K562 (cell line): ENCODE measurements around the gene FAM83E. TPM values are rescaled to one million over a fixed set of nuclear protein-coding genes. Genes with fewer than 3 reads are reported as not detected.

ENCODE experiments used
- CHCHD3 ChIP-seq: fragments of 250-450 bp; sonication (Bioruptor Pico); IDR thresholded peaks from 2 replicates; pipeline ENCODE4 v2.1.2; 2022; ENCODE audit warnings: mild to moderate bottlenecking
- HIVEP1 ChIP-seq: fragments of 250-450 bp; sonication (Bioruptor Pico); IDR thresholded peaks from 2 replicates; pipeline ENCODE4 v1.4.0; 2020; ENCODE audit warnings: mild to moderate bottlenecking
- HNRNPL ChIP-seq: fragments of 200-400 bp; formaldehyde crosslinking; IDR thresholded peaks from 2 replicates; pipeline ENCODE4 v1.6.1; 2017; ENCODE audit warnings: low read depth, mild to moderate bottlenecking, low read length
- HNRNPUL1 ChIP-seq: fragments of 200-400 bp; formaldehyde crosslinking; IDR thresholded peaks from 2 replicates; pipeline ENCODE4 v1.6.1; 2017; ENCODE audit warnings: low read length
- LEF1 ChIP-seq: fragments of 450-650 bp; IDR thresholded peaks from 2 replicates; pipeline ENCODE4 v1.6.1; 2016; ENCODE audit warnings: mild to moderate bottlenecking
- MAFK ChIP-seq: IDR thresholded peaks from 2 replicates; pipeline ENCODE4 v1.6.1; 2011; ENCODE audit warnings: low read length, improper control_type of control experiment
- SMAD2 ChIP-seq: fragments of 150-350 bp; IDR thresholded peaks from 2 replicates; pipeline ENCODE4 v1.6.1; 2014; ENCODE audit warnings: low read depth, mild to moderate bottlenecking, low read length
- ZFP30 ChIP-seq: fragments of 250-450 bp; sonication (Bioruptor Pico); IDR thresholded peaks from 2 replicates; pipeline ENCODE4 v1.8.0; 2022; ENCODE audit warnings: moderate library complexity, mild to moderate bottlenecking, inconsistent platforms, borderline replicate concordance
- ZNF75A ChIP-seq: fragments of 450-650 bp; formaldehyde crosslinking; IDR thresholded peaks from 2 replicates; pipeline ENCODE4 v1.4.0; 2020; ENCODE audit warnings: mild to moderate bottlenecking
- polyA plus RNA-seq, 8 experiments: library from polyadenylated mRNA; depleted of rRNA in 4 of 8; stranded (reverse) in 5 of 8; unstranded in 3 of 8; fragments of >200 nt; fragmentation: Nextera tagmentation in 2 of 8; fragmentation: Illumina TruSeq in 1 of 8; extraction: Ambion mirVana in 2 of 8; extraction: Trizol in 1 of 8; gene quantifications; 2 replicates each; pipeline versions ENCODE4 v1.2.1 to v1.2.3, GENCODE V29; 2011 to 2014; ENCODE audit warnings: inconsistent platforms in 1 of 8, missing spikeins in 1 of 8
- total RNA-seq, 7 experiments: library from RNA; depleted of rRNA in 6 of 7; stranded (reverse); fragments of >200 nt in 6 of 7; fragmentation: Illumina TruSeq in 2 of 7; extraction: Trizol in 2 of 7; gene quantifications; 2 replicates each; pipeline versions ENCODE4 v1.2.1 to v1.2.3, GENCODE V29; 2011 to 2021; ENCODE audit warnings: low replicate concordance in 1 of 7
- TF ChIP-seq, protein P1 (sequence below): sonication (generic); formaldehyde crosslinking; IDR thresholded peaks from 2 replicates; pipeline ENCODE4 v1.8.0; 2022; ENCODE audit warnings: mild to moderate bottlenecking, missing genetic modification reagents
- TF ChIP-seq, protein P2 (sequence below), 3 experiments: IDR thresholded peaks in 2 of 3; conservative IDR thresholded peaks in 1 of 3; 2 replicates each; pipeline ENCODE4 v1.5.1; 2011 to 2012; ENCODE audit warnings: low read length in 3 of 3, mild to moderate bottlenecking in 3 of 3, control low read depth in 2 of 3, improper control_type of control experiment in 1 of 3, inconsistent platforms in 1 of 3, low read depth in 1 of 3, mixed read lengths in 1 of 3, moderate library complexity in 1 of 3; ENCODE audit not compliant: insufficient read depth in 2 of 3
- TF ChIP-seq, protein P3 (sequence below): IDR thresholded peaks from 2 replicates; pipeline ENCODE4 v1.6.1; 2012; ENCODE audit warnings: low read depth, low read length, improper control_type of control experiment, borderline replicate concordance
- TF ChIP-seq, protein P4 (sequence below), 2 experiments: fragments of 450-650 bp; conservative IDR thresholded peaks; 2 replicates each; pipeline ENCODE4 v1.6.1; 2017; ENCODE audit warnings: mild to moderate bottlenecking in 2 of 2, moderate library complexity in 2 of 2
- TF ChIP-seq, protein P5 (sequence below): fragments of 250-450 bp; sonication (Bioruptor Pico); IDR thresholded peaks from 2 replicates; pipeline ENCODE4 v1.9.0; 2021; ENCODE audit warnings: mild to moderate bottlenecking
- TF ChIP-seq, protein P6 (sequence below): fragments of 200-800 bp; sonication (Bioruptor generic); IDR thresholded peaks from 2 replicates; pipeline ENCODE4 v1.6.1; 2016; ENCODE audit warnings: missing genetic modification characterization, missing compliant biosample characterization

The FAM83E gene
- total and polyA plus RNA-seq, 9 of the 15 experiments (the other 6 are each of a cell fraction or from before 2014, with no cell fraction given): 0.15 to 0.87 (median 0.29) TPM; not detected in 4

DNA sequence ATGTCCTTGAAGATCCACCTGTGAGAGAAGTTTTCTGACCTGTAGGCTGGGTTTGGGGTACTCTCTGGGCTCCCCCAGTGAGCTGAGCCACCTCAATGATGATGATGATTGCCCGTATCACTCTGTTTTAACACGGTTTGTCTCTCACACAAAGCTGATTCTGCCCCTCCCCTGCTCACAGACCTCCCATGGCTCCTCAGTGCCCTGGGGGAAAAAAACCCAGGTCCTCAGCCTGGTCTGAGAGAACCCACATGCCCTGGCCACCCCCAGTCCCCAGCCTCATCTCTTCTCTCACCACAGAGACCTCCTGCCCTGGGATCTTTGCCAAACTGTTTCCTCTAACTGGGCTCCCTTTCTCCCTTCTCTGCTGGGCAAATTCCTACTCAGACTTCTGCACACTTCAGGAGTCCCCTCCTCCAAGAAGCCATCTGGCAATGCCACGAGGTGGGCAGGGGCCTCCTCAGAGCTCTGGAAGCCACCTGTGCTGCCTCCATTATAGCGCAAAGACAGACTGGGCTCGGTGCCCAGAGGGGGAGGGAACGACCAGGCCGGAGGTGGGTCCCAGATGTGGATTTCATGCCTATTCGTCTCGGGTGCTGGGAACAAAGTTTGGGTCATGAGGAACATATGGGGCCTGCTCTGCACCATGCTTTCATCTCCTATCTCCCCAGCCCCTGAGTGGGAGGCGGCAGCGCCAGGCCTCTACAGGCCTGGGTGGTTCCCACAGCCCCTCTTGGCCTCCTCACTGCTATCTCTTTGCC, 39.6 kb upstream of the FAM83E start (continued):
- TF ChIP-seq, protein P1, sequence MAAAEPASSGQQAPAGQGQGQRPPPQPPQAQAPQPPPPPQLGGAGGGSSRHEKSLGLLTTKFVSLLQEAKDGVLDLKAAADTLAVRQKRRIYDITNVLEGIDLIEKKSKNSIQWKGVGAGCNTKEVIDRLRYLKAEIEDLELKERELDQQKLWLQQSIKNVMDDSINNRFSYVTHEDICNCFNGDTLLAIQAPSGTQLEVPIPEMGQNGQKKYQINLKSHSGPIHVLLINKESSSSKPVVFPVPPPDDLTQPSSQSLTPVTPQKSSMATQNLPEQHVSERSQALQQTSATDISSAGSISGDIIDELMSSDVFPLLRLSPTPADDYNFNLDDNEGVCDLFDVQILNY: no peak
- TF ChIP-seq ZNF75A (no peak), CHCHD3 (no peak), HNRNPL (no peak), ZFP30 (CRISPR knock-in tag) (no peak), SMAD2 (no peak), MAFK (no peak), HNRNPUL1 (no peak), HIVEP1 (no peak), LEF1 (no peak)
- TF ChIP-seq, protein P2, sequence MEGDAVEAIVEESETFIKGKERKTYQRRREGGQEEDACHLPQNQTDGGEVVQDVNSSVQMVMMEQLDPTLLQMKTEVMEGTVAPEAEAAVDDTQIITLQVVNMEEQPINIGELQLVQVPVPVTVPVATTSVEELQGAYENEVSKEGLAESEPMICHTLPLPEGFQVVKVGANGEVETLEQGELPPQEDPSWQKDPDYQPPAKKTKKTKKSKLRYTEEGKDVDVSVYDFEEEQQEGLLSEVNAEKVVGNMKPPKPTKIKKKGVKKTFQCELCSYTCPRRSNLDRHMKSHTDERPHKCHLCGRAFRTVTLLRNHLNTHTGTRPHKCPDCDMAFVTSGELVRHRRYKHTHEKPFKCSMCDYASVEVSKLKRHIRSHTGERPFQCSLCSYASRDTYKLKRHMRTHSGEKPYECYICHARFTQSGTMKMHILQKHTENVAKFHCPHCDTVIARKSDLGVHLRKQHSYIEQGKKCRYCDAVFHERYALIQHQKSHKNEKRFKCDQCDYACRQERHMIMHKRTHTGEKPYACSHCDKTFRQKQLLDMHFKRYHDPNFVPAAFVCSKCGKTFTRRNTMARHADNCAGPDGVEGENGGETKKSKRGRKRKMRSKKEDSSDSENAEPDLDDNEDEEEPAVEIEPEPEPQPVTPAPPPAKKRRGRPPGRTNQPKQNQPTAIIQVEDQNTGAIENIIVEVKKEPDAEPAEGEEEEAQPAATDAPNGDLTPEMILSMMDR (IDR thresholded peaks at IDR 0.05 in 2 of 3, conservative IDR thresholded peaks at IDR 0.05 in 1 of 3; ENCODE audit: insufficient read depth in 2 of 3, low read depth in 1 of 3, low read length in 3 of 3): no peak
- TF ChIP-seq, protein P3, sequence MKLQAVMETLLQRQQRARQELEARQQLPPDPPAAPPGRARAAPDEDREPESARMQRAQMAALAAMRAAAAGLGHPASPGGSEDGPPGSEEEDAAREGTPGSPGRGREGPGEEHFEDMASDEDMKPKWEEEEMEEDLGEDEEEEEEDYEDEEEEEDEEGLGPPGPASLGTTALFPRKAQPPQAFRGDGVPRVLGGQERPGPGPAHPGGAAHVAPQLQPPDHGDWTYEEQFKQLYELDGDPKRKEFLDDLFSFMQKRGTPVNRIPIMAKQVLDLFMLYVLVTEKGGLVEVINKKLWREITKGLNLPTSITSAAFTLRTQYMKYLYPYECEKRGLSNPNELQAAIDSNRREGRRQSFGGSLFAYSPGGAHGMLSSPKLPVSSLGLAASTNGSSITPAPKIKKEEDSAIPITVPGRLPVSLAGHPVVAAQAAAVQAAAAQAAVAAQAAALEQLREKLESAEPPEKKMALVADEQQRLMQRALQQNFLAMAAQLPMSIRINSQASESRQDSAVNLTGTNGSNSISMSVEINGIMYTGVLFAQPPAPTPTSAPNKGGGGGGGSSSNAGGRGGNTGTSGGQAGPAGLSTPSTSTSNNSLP: no peak
- TF ChIP-seq, protein P4, sequence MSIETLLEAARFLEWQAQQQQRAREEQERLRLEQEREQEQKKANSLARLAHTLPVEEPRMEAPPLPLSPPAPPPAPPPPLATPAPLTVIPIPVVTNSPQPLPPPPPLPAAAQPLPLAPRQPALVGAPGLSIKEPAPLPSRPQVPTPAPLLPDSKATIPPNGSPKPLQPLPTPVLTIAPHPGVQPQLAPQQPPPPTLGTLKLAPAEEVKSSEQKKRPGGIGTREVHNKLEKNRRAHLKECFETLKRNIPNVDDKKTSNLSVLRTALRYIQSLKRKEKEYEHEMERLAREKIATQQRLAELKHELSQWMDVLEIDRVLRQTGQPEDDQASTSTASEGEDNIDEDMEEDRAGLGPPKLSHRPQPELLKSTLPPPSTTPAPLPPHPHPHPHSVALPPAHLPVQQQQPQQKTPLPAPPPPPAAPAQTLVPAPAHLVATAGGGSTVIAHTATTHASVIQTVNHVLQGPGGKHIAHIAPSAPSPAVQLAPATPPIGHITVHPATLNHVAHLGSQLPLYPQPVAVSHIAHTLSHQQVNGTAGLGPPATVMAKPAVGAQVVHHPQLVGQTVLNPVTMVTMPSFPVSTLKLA (conservative IDR thresholded peaks at IDR 0.05): no peak
- TF ChIP-seq, protein P5, sequence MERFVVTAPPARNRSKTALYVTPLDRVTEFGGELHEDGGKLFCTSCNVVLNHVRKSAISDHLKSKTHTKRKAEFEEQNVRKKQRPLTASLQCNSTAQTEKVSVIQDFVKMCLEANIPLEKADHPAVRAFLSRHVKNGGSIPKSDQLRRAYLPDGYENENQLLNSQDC: no peak
- TF ChIP-seq, protein P6, sequence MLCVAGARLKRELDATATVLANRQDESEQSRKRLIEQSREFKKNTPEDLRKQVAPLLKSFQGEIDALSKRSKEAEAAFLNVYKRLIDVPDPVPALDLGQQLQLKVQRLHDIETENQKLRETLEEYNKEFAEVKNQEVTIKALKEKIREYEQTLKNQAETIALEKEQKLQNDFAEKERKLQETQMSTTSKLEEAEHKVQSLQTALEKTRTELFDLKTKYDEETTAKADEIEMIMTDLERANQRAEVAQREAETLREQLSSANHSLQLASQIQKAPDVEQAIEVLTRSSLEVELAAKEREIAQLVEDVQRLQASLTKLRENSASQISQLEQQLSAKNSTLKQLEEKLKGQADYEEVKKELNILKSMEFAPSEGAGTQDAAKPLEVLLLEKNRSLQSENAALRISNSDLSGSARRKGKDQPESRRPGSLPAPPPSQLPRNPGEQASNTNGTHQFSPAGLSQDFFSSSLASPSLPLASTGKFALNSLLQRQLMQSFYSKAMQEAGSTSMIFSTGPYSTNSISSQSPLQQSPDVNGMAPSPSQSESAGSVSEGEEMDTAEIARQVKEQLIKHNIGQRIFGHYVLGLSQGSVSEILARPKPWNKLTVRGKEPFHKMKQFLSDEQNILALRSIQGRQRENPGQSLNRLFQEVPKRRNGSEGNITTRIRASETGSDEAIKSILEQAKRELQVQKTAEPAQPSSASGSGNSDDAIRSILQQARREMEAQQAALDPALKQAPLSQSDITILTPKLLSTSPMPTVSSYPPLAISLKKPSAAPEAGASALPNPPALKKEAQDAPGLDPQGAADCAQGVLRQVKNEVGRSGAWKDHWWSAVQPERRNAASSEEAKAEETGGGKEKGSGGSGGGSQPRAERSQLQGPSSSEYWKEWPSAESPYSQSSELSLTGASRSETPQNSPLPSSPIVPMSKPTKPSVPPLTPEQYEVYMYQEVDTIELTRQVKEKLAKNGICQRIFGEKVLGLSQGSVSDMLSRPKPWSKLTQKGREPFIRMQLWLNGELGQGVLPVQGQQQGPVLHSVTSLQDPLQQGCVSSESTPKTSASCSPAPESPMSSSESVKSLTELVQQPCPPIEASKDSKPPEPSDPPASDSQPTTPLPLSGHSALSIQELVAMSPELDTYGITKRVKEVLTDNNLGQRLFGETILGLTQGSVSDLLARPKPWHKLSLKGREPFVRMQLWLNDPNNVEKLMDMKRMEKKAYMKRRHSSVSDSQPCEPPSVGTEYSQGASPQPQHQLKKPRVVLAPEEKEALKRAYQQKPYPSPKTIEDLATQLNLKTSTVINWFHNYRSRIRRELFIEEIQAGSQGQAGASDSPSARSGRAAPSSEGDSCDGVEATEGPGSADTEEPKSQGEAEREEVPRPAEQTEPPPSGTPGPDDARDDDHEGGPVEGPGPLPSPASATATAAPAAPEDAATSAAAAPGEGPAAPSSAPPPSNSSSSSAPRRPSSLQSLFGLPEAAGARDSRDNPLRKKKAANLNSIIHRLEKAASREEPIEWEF (CRISPR knock-in tag): no peak
